GM12891 (cell line): ENCODE data around the gene CCDC154.
A peak's percentile ranks its signal among the peaks of the same experiment; 100 is the strongest.

Experiments
- DNase-seq: peaks from one replicate; pipeline ENCODE4 v3.0.0; 2011; ENCODE audit warnings: low spot score; ENCODE audit not compliant: insufficient read length
- FAIRE-seq: peaks from 2 replicates; lab custom pipeline; 2011; peaks lifted over from hg19 to GRCh38; lab: Jason Lieb, UNC
- PAX5 ChIP-seq: IDR thresholded peaks from 2 replicates; pipeline ENCODE4 v1.6.1; 2011; ENCODE audit warnings: low read length, moderate library complexity, mild to moderate bottlenecking; ENCODE audit not compliant: insufficient read depth, severe bottlenecking
- POLR2A ChIP-seq: IDR thresholded peaks from 2 replicates; pipeline ENCODE4 v1.6.1; 2011; ENCODE audit warnings: low read depth, low read length, control low read depth
- POLR2AphosphoS5 ChIP-seq: IDR thresholded peaks from 2 replicates; pipeline ENCODE4 v1.6.1; 2011; ENCODE audit warnings: low read depth, low read length, control low read depth
- POU2F2 ChIP-seq: IDR thresholded peaks from 2 replicates; pipeline ENCODE4 v1.6.1; 2011; ENCODE audit warnings: low read depth, mild to moderate bottlenecking, control low read depth, low read length, moderate library complexity
- SPI1 ChIP-seq: IDR thresholded peaks from 2 replicates; pipeline ENCODE4 v1.6.1; 2011; ENCODE audit warnings: low read depth, low read length, control low read depth
- TAF1 ChIP-seq: IDR thresholded peaks from 2 replicates; pipeline ENCODE4 v1.6.1; 2011; ENCODE audit warnings: low read depth, low read length, control low read depth

Gene CCDC154

DNA sequence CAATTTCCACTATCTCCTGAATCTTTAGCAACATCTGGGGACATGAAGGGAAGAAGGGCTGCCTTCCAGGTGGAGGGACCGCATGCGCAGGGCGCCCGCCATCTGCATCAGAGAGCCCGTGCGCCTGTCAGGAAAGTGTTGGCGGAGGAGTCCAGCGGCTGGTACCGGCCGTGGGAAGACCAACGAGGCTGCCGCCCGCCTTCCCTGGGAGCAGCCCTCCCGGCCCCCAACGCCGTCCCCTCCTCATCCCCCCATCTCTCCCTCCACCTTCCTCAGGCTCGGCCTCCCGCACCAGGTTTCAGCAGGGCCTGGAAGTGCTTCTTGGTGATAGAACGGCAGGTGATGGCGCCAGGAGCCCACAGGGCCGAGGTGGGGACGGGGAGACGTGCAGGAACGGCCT is 21.7 kb upstream of the CCDC154 start:
- TF ChIP-seq POU2F2: no peak
- no peak for TF ChIP-seq TAF1
- no peak for TF ChIP-seq POLR2A
- no peak for TF ChIP-seq SPI1
- FAIRE-seq (no peak), DNase-seq (no peak)

DNA sequence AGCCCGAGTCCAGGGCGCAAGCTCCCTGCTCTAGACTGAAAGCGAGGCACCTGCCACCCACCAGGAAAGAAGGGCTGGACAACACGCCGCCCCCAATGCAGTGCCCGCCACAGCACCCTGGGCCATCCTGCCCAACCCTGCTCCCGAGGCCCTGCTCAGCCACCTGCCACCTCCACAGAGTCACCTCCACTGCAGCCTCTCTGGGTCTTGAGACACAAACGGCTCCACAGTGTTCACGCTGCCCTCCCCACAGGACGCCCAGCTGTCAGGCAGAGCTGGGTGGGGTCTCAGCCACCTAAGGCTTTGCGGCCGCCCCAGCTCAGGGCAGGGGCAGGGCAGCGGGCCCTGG is 21.2 kb upstream of the CCDC154 start:
- no peak for FAIRE-seq

DNA sequence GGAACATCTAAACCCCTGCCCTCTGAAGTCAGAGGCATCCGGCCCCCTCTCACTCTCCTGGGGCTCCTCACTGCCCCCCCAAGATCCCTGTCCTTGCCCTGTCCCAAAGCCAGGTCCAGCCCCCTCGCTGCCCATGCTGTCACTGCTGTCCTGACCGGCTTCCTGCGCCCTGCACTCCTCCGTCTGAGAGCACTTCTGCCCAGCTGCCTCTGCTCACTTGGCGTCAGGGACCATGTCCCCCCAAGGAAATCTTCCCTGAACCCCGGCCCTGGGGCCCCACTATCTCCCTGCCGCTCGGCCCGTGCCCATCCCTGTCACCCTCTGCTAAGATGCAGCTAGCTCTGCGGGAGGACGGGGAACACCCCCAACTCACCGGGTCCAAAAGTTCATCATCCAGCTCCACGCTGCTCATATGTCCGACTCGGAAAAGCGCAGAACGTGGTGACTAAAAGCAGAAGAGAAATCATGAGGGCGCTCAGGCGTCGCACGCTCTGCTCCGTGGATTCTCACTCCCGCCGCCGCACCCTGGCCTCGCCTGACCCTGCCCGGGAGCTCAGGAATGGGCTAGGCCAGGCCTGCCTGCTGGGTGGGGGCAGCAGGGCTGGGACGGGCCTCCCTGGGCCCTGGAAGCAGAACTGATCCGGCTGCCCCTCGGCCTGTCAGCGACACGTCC is 20.7 kb upstream of the CCDC154 start:
- DNase-seq: no peak
- no peak for FAIRE-seq
- TF ChIP-seq POU2F2 (no peak), POLR2AphosphoS5 (no peak), PAX5 (no peak), TAF1 (no peak), SPI1 (no peak), POLR2A (no peak)

More for the DNA sequence above, 21.2 kb upstream of the CCDC154 start:
- TF ChIP-seq PAX5: no peak
- no peak for TF ChIP-seq POLR2AphosphoS5
- TF ChIP-seq TAF1: no peak
- TF ChIP-seq POU2F2: no peak
- TF ChIP-seq SPI1: no peak
- no peak for TF ChIP-seq POLR2A
- DNase-seq: no peak

DNA sequence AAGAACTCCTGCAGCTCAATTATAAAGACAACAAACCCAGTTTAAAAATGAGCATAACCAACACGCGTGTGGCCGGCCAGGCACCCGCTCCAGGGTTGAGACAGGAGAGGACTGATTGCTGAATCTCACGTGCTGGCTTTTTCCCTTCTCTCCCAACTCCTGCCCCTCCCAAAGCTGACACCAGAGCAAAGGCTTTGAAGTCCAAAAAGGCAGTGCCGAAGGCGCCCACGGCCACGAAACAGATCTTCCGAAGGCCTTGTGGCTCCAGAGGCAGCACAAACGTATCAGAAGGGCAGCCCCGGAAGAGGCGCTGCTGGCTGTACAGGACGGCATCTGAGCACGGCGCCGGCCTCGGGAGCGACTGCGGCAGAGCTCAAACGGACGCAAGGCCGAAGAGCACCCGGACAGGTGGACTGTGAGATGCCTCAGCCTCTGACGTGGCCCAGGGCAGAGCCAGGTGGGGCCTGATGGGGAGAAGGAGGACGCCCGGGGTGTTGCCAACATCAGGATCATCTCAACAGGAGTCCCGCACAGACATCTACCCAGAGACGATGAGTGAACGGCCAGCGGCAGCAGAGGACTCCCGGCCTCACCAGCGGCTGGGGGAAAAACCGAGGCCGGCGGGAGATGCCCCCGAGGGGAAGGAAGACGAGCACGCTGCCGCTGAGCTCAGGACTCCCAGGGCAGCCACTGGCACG is 20.0 kb upstream of the CCDC154 start:
- DNase-seq: no peak
- TF ChIP-seq SPI1 (no peak), POLR2A (no peak), POU2F2 (no peak), PAX5 (no peak), TAF1 (no peak), POLR2AphosphoS5 (no peak)

DNA sequence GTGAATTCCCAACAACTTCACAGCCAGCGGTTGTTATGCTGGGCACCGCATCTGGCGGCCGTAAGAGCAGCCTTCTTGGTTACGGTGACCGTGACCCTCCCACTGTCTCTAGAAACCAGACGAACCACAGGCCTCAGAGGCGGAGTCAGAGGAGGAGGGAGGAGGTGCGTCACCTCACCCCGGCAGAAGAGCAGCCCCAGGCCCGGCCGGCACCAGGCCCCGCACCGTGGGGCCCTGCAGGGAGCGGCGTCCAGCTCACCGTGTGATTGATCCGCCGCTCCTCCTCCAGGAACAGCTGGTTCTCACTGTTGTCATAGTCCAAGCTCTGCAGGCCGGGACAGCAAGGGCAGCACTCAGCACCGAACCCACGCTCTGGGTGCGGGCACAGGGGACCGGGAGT is 16.8 kb upstream of the CCDC154 start:
- TF ChIP-seq PAX5: no peak
- TF ChIP-seq POU2F2: no peak
- TF ChIP-seq SPI1: no peak
- TF ChIP-seq TAF1: no peak
- no peak for TF ChIP-seq POLR2AphosphoS5
- no peak for TF ChIP-seq POLR2A
- no peak for FAIRE-seq
- DNase-seq: no peak

More for the DNA sequence above, 20.0 kb upstream of the CCDC154 start:
- FAIRE-seq: no peak

DNA sequence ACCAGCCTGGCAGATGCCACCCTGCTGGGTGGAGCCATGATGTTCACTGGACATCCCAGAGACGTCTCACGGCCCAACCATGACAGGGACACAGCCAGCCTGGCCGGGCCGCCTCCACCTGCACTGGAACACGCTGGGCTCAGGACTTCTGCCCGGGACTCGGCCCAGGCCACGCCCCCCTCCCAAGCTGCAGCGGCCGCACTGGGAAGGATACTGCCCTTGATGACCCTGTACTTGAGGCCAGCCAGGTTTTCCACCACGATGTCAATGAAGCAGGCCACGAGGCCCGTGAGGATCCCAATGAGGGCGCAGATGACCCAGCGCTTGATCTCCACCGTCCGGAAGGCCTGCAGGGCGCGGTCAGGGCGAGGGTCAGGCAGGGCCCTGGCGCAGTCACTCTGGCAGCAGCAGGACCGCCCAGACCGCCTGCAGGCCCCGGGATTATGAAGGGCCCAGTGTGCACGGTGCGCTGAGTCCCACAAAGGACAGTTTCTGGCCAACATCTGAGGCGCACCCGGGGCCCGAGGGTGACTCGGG is 16.3 kb upstream of the CCDC154 start:
- FAIRE-seq: no peak
- no peak for TF ChIP-seq POLR2AphosphoS5
- TF ChIP-seq TAF1: no peak
- no peak for TF ChIP-seq POLR2A
- no peak for TF ChIP-seq POU2F2
- no peak for TF ChIP-seq PAX5
- no peak for TF ChIP-seq SPI1
- no peak for DNase-seq

DNA sequence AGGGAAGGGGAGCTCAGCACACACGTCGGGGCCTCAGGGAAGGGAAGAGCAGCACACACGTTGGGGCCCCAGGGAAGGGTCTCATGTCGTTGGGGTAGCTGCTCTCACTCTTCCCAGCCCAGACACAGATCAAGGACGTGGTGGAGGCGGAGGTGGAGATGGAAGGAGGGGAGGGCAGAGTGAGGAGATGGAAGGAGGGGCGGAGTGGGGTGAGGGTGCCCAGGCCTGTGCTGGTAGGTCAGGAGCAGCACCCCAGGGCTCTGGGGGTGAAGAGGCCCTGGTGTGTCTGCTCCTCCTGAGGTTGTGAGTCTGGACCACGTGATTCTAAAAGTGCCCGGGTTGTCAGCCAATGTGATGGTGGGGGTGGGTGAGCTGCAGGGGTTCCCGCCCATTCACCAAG is 15.6 kb upstream of the CCDC154 start:
- no peak for FAIRE-seq
- TF ChIP-seq POLR2A (no peak), SPI1 (no peak), TAF1 (no peak), POU2F2 (no peak), PAX5 (no peak), POLR2AphosphoS5 (no peak)

DNA sequence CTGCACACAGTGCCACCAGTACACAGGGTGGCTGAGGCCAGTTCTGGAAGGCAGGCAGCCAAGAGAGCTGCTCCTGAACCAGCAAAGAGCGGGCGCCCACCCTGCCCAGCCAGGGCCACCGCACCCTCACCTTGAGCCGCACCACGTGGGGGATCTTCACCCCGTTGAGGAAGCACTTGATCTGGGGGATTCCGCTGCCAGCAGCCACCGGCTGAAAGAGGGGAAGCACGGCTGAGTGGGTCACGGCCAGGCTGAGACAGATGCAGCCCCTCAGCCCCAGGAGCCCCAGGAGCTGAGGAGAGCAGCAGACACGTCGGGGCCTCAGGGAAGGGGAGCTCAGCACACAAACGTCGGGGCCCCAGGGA is 14.6 kb upstream of the CCDC154 start:
- no peak for FAIRE-seq

More for the DNA sequence above, 15.6 kb upstream of the CCDC154 start:
- DNase-seq: no peak

DNA sequence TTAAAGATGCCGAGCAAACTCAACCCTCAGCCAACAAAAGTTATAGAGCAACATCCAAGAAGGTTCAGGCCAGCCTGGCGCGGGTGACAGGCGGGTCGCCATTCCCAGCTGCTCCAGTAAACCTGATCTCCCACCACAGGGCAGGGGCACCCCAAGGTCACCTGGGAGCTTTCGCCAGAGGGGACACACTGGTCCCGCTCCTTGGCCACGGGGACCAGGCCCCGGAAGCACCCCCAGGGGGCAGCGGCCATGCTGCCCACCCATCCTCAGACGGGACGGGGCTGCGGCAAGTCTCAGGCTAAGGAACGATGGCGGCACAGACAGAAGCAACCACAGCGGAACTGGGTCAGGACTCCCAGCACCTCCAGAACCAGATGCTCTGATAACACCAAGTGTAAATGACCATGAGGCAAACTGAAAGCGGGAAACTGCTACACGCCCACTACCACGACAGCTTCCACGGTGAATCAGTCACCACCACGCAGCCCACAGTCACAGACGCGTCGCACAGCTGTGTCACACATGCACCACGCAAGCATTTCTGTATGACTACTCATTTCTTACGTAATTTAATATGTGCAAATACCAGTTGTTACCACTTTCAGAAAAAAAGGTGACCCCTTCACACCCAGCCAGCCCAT is 14.1 kb upstream of the CCDC154 start:
- FAIRE-seq (peak; percentile 88), DNase-seq (no peak)
- TF ChIP-seq PAX5 (no peak), TAF1 (no peak), POLR2A (no peak), POU2F2 (no peak), POLR2AphosphoS5 (no peak), SPI1 (no peak)

More for the DNA sequence above, 14.6 kb upstream of the CCDC154 start:
- TF ChIP-seq POLR2AphosphoS5: no peak
- TF ChIP-seq PAX5: peak; percentile 50
- DNase-seq: peak; percentile 75
